ENCODE results near the gene HHATL. TPM values are rescaled to one million over a fixed set of nuclear protein-coding genes. Genes with fewer than 3 reads are reported as not detected.

Gene HHATL
- total and polyA plus RNA-seq, 2 of the 8 experiments (the other 6 are each of a cell fraction or from before 2014, with no cell fraction given) = 0.18 TPM; not detected in 1

- H3K27me3 ChIP-seq (replicated peaks in 1 of 4; ENCODE audit: control insufficient read depth in 3 of 4, extremely low read depth in 1 of 4, insufficient read depth in 3 of 4, low read length in 3 of 4) = no peaks in the 10 kb centered on the region; a peak in 1 of 7 replicates
- H2AFZ ChIP-seq (ENCODE audit: low read length) = no peak overlapping the region
- H3K79me2 ChIP-seq (ENCODE audit: control insufficient read depth in 1 of 2, insufficient read depth in 2 of 2, low read length in 2 of 2) = no peaks in the 10 kb centered on the region
- 86% methylated on average over 10 of the region's 10 CpGs; no CpG with 5 or more reads in 1 of the 2 experiments for WGBS, 2 experiments (ENCODE audit: extremely low coverage in 1 of 2, insufficient coverage in 1 of 2, insufficient read length in 1 of 2, insufficient replicate concordance in 2 of 2, low coverage in 1 of 2, low lambda C conversion rate in 2 of 2, missing lambda C conversion rate in 1 of 2)
- H3K23ac ChIP-seq (ENCODE audit: insufficient read length) = no peak overlapping the region
- no peak overlapping the region for H4K8ac ChIP-seq (ENCODE audit: extremely low read depth, insufficient read depth, low read length)
- no peaks in the 10 kb centered on the region for H3K36me3 ChIP-seq (ENCODE audit: control insufficient read depth in 2 of 4, insufficient read depth in 4 of 4, low read length in 3 of 4)
- H3K56ac ChIP-seq (replicated peaks; ENCODE audit: insufficient read length, low read depth, low read length) = no peak overlapping the region
- H2AK5ac ChIP-seq (ENCODE audit: low read depth, low read length) = no peak overlapping the region
- no peak overlapping the region for H2BK5ac ChIP-seq (ENCODE audit: low read depth, low read length)
- H3K9me3 ChIP-seq (ENCODE audit: insufficient read depth in 2 of 2, low read depth in 1 of 2, low read length in 1 of 2) = no peaks in the 10 kb centered on the region
- H3K14ac ChIP-seq (ENCODE audit: insufficient read length) = no peak overlapping the region
- H2BK20ac ChIP-seq (ENCODE audit: low read length) = no peak overlapping the region
- TF ChIP-seq HDAC6 (IDR thresholded peaks at IDR 0.05; ENCODE audit: low read depth, low read length) = no peak
- no peak for TF ChIP-seq ATF2 (IDR thresholded peaks at IDR 0.05; ENCODE audit: low read length)
- TF ChIP-seq PHF8 (conservative IDR thresholded peaks at IDR 0.05; ENCODE audit: low read depth, low read length) = no peak
- TF ChIP-seq JUND (IDR thresholded peaks at IDR 0.05; ENCODE audit: low read length) = no peak
- TF ChIP-seq, protein P1, sequence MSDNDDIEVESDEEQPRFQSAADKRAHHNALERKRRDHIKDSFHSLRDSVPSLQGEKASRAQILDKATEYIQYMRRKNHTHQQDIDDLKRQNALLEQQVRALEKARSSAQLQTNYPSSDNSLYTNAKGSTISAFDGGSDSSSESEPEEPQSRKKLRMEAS (IDR thresholded peaks at IDR 0.05) = no peak
- no peak overlapping the region for H3K9ac ChIP-seq (replicated peaks in 1 of 4; ENCODE audit: extremely low read depth in 1 of 4, low read depth in 3 of 4, low read length in 3 of 4)
- ChIA-PET POLR2A (ENCODE audit: partially characterized antibody) (no interaction called here), CTCF (ENCODE audit: partially characterized antibody) (interaction anchor here (1.1 to 11.4 kb wide), 2 partner anchors 36 to 38 kb away, joined by 3 to 53 read pairs; no protein-coding TSS in a partner anchor)
- no peak overlapping the region for H2BK12ac ChIP-seq (ENCODE audit: low read depth, low read length)
- no peak overlapping the region for H3K4me2 ChIP-seq (ENCODE audit: insufficient read depth in 1 of 2, low read depth in 2 of 2, low read length in 2 of 2)
- no peaks in the 10 kb centered on the region for H4K20me1 ChIP-seq (replicated peaks in 1 of 2; ENCODE audit: control insufficient read depth in 1 of 2, insufficient read depth in 2 of 2, low read length in 2 of 2)
- no peak overlapping the region for H2BK15ac ChIP-seq (ENCODE audit: low read length)
- H3K4ac ChIP-seq (replicated peaks; ENCODE audit: insufficient read length, low read depth, low read length) = no peak overlapping the region
- no peak overlapping the region for H2BK120ac ChIP-seq (replicated peaks; ENCODE audit: low read depth, low read length)
- no peak for DNase-seq (ENCODE audit: low read depth in 1 of 2, low spot score in 2 of 2)
- FAIRE-seq = no peak
- no peak overlapping the region for H4K91ac ChIP-seq (replicated peaks; ENCODE audit: insufficient read length, low read length)
- H4K5ac ChIP-seq (ENCODE audit: insufficient read length, low read depth, low read length) = no peak overlapping the region
- H3K27ac ChIP-seq (ENCODE audit: low read depth, low read length) = no peak overlapping the region
- H3K23me2 ChIP-seq (ENCODE audit: low read depth, low read length) = no peaks in the 10 kb centered on the region
- H3K18ac ChIP-seq (ENCODE audit: extremely low read depth, low read length) = no peak overlapping the region
- H3K4me3 ChIP-seq (ENCODE audit: extremely low read depth in 1 of 4, insufficient read depth in 2 of 4, low read depth in 3 of 4, low read length in 4 of 4) = no peak overlapping the region
- no peaks in the 10 kb centered on the region for H3K79me1 ChIP-seq (ENCODE audit: low read depth, low read length)
- H3K4me1 ChIP-seq (replicated peaks in 1 of 4; ENCODE audit: control insufficient read depth in 3 of 4, insufficient read depth in 4 of 4, low read length in 3 of 4) = no peaks in the 10 kb centered on the region; a peak in 2 of 7 replicates
Observed at GRCh38 chr3:42708611-42709151, 6.1 kb upstream of the HHATL start.
